Upper lobe of left lung (tissue), 6 donors: ENCODE results near the gene MEGF6. TPM values are rescaled to one million over a fixed set of nuclear protein-coding genes. Genes with fewer than 3 reads are reported as not detected.

Source experiments
- ATAC-seq, 2 donors: fragments of 200-7000 bp; cut with Tn5 transposase; one replicate each; pipeline ENCODE4 v1.9.1; 2022; ENCODE audit warnings: mild to moderate bottlenecking in 2 of 2, moderate library complexity in 2 of 2; ENCODE audit not compliant: low FRiP score in 2 of 2
- DNase-seq, 2 donors: peaks; one replicate each; pipeline ENCODE4 v3.0.0-alpha.2; 2019 to 2020
- H3K27ac ChIP-seq, 4 donors: fragments of 200-600 bp; sonication (generic); one replicate each; pipeline ENCODE4 v1.5.1; 2016 to 2019
- H3K27me3 ChIP-seq, 4 donors: fragments of 200-600 bp; sonication (generic); one replicate each; pipeline ENCODE4 v1.5.1; 2017 to 2019
- H3K36me3 ChIP-seq, 4 donors: fragments of 200-600 bp; sonication (generic); one replicate each; pipeline ENCODE4 v1.5.1; 2016 to 2019
- H3K4me1 ChIP-seq, 4 donors: fragments of 200-600 bp; sonication (generic); one replicate each; pipeline ENCODE4 v1.5.1; 2018 to 2019
- H3K4me3 ChIP-seq, 4 donors: fragments of 200-600 bp; sonication (generic); one replicate each; pipeline ENCODE4 v1.5.1; 2017 to 2019; ENCODE audit warnings: mild to moderate bottlenecking in 2 of 4, moderate library complexity in 1 of 4
- H3K9me3 ChIP-seq, 4 donors: fragments of 200-600 bp; sonication (generic); one replicate each; pipeline ENCODE4 v1.5.1; 2018 to 2019
- CTCF ChIP-seq, 6 experiments: fragments of 450-650 bp in 4 of 6; fragments of 200-600 bp in 2 of 6; sonication (generic) in 2 of 6; IDR thresholded peaks; one replicate each; pipeline ENCODE4 v1.5.1; 2016 to 2019; ENCODE audit warnings: antibody characterized with exemption in 6 of 6
- EP300 ChIP-seq, 4 donors: sonication (generic); formaldehyde crosslinking; IDR thresholded peaks; one replicate each; pipeline ENCODE4 v1.5.1; 2017; ENCODE audit warnings: antibody characterized with exemption in 4 of 4, control low read depth in 2 of 4
- POLR2A ChIP-seq, 4 donors: fragments of 450-650 bp; IDR thresholded peaks; one replicate each; pipeline ENCODE4 v1.5.1; 2016 to 2017; ENCODE audit warnings: antibody characterized with exemption in 4 of 4, mild to moderate bottlenecking in 2 of 4
- POLR2AphosphoS5 ChIP-seq, 2 donors: sonication (generic); formaldehyde crosslinking; IDR thresholded peaks; one replicate each; pipeline ENCODE4 v1.5.1; 2017; ENCODE audit warnings: antibody characterized with exemption in 2 of 2
- WGBS, 2 donors: methylation state at CpG; one replicate each; pipeline ENCODE4 v1.1.5; 2017 to 2018; 5-methylcytosine and 5-hydroxymethylcytosine counted together
- total RNA-seq, 6 donors: library from RNA; depleted of rRNA in 4 of 6; stranded (reverse); fragments of >200 nt in 4 of 6; gene quantifications; one replicate each; pipeline versions ENCODE4 v1.1.0 to v1.2.1, GENCODE V29; 2016 to 2021
- donor health status: DM: no; HTN: no; CAD: no; lungs with moderate emphysema.
- donor health status: DM: no; HTN: yes; CAD: no; lungs with severe emphysema.

MEGF6 gene
- total RNA-seq, 6 donors from 2014 or later = 23.8 to 128 (median 83.5) TPM

GRCh38 chr1:3652548-3653285 is 41.4 kb upstream of the MEGF6 start:
- H3K27ac ChIP-seq = no peak overlapping the region
- ATAC-seq (no peak), DNase-seq (peak in 1 of 2 donors; percentile 88)
- peaks cover 36 to 45% (median 40%) of the 10 kb centered on the region in 4 donors for H3K4me1 ChIP-seq
- WGBS, 2 donors = 11% methylated on average over 15 of the region's 68 CpGs; no CpG with 5 or more reads in 1 of the 2 donors
- peak overlapping the region in 3 of 4 donors; percentile 36 to 55 (median 46) for H3K4me3 ChIP-seq
- TF ChIP-seq EP300 (IDR thresholded peaks at IDR 0.05) (no peak), POLR2A (IDR thresholded peaks at IDR 0.05) (no peak), POLR2AphosphoS5 (IDR thresholded peaks at IDR 0.05) (no peak), CTCF (IDR thresholded peaks at IDR 0.05) (no peak)
- H3K36me3 ChIP-seq = no peaks in the 10 kb centered on the region
- H3K9me3 ChIP-seq = no peaks in the 10 kb centered on the region
- peaks cover 0 to 36% (median 23%) of the 10 kb centered on the region in 4 donors for H3K27me3 ChIP-seq

- Histone ChIP-seq H3K4me3 (peak within 1 kb of the TSS; percentile 16 to 55 (median 41)), H3K27ac (no peak within 1 kb of the TSS), H3K9me3 (no peaks in the 10 kb centered on the region), H3K27me3 (peaks cover 0 to 36% (median 23%) of the 10 kb centered on the region in 4 donors), H3K4me1 (peaks cover 36 to 45% (median 40%) of the 10 kb centered on the region in 4 donors), H3K36me3 (peaks cover 0 to 3% (median 0%) of the 10 kb centered on the region in 4 donors)
- WGBS, 2 donors = 1% methylated on average over 25 of the region's 80 CpGs; no CpG with 5 or more reads in 1 of the 2 donors
- TF ChIP-seq EP300 (IDR thresholded peaks at IDR 0.05) = no peak
- TF ChIP-seq POLR2A (IDR thresholded peaks at IDR 0.05) = no peak
- no peak for TF ChIP-seq POLR2AphosphoS5 (IDR thresholded peaks at IDR 0.05)
- TF ChIP-seq CTCF (IDR thresholded peaks at IDR 0.05) = no peak
- DNase-seq (peak in 1 of 2 donors; percentile 88), ATAC-seq (peak in 1 of 2 donors; percentile 41)
These were observed 40.7 kb upstream of the MEGF6 start, which contains the start of gene TP73 for GRCh38 chr1:3651930-3652547. TSS of gene TP73 (plus strand) at chr1:3652516. CDS start at chr1:3682366, 29,850 bp downstream.

- H3K4me1 ChIP-seq = peaks cover 36 to 45% (median 40%) of the 10 kb centered on the region in 4 donors
- H3K4me3 ChIP-seq = peak overlapping the region in 3 of 4 donors; percentile 96 to 100 (median 98)
- no peaks in the 10 kb centered on the region for H3K9me3 ChIP-seq
- H3K27me3 ChIP-seq = peaks cover 0 to 36% (median 23%) of the 10 kb centered on the region in 4 donors
- no peak for TF ChIP-seq EP300 (IDR thresholded peaks at IDR 0.05)
- no peak for TF ChIP-seq CTCF (IDR thresholded peaks at IDR 0.05)
- no peak for TF ChIP-seq POLR2AphosphoS5 (IDR thresholded peaks at IDR 0.05)
- peaks cover 5 to 11% (median 6%) of the 10 kb centered on the region in 4 donors for H3K36me3 ChIP-seq
- peak in 1 of 2 donors; percentile 86 for DNase-seq
- no peak overlapping the region for H3K27ac ChIP-seq
- 2% methylated on average over 10 of the region's 83 CpGs; no CpG with 5 or more reads in 1 of the 2 donors for WGBS, 2 donors
- ATAC-seq = no peak
These were observed 40.0 kb upstream of the MEGF6 start for GRCh38 chr1:3651026-3651929.

- H3K27ac ChIP-seq = no peak overlapping the region
- no peaks in the 10 kb centered on the region for H3K9me3 ChIP-seq
- H3K4me3 ChIP-seq = peak overlapping the region; percentile 93 to 100 (median 97)
- peaks cover 36 to 45% (median 40%) of the 10 kb centered on the region in 4 donors for H3K4me1 ChIP-seq
- peaks cover 5 to 19% (median 13%) of the 10 kb centered on the region in 4 donors for H3K36me3 ChIP-seq
- H3K27me3 ChIP-seq = peaks cover 0 to 36% (median 23%) of the 10 kb centered on the region in 4 donors
- TF ChIP-seq POLR2A (IDR thresholded peaks at IDR 0.05) (no peak), POLR2AphosphoS5 (IDR thresholded peaks at IDR 0.05) (peak in 1 of 2 donors; percentile 30)
- WGBS, 2 donors = 9 to 11% methylated on average over 41 to 49 of the region's 50 CpGs
- DNase-seq (peak in 1 of 2 donors; percentile 83), ATAC-seq (no peak)
These were observed 39.1 kb upstream of the MEGF6 start for GRCh38 chr1:3650248-3651025.
